Fibroblast of pulmonary artery (primary cell): Measurements from ENCODE around the gene RBM42.
A peak's percentile ranks its signal among the peaks of the same experiment; 100 is the strongest.

Source experiments
- DNase-seq: peaks from one replicate; pipeline ENCODE4 v3.0.0-alpha.2; 2010; ENCODE audit warnings: low read depth
- H3K4me3 ChIP-seq: replicated peaks from 2 replicates; pipeline ENCODE4 v1.5.1; 2011; ENCODE audit warnings: low read depth, mild to moderate bottlenecking, control low read depth, low read length, moderate library complexity
- CTCF ChIP-seq: IDR thresholded peaks from 2 replicates; pipeline ENCODE4 v1.5.1; 2011; ENCODE audit warnings: mild to moderate bottlenecking, control low read depth, low read length, inconsistent platforms; ENCODE audit errors: missing control alignments

Gene RBM42

GRCh38 chr19:35636651-35637050 lies 7.8 kb downstream of the RBM42 start:
- TF ChIP-seq CTCF, result no peak
- no peak overlapping the region for H3K4me3 ChIP-seq
- no peak for DNase-seq

GRCh38 chr19:35637165-35637564 lies 8.3 kb downstream of the RBM42 start:
- DNase-seq, result no peak

GRCh38 chr19:35639321-35639639 lies 10.4 kb downstream of the RBM42 start:
- no peak for DNase-seq
- TF ChIP-seq CTCF, result no peak
- H3K4me3 ChIP-seq, result no peak overlapping the region

More at GRCh38 chr19:35637165-35637564, 8.3 kb downstream of the RBM42 start:
- TF ChIP-seq CTCF, result no peak
- H3K4me3 ChIP-seq, result no peak overlapping the region

- no peak overlapping the region for H3K4me3 ChIP-seq
- TF ChIP-seq CTCF, result no peak
- DNase-seq, result no peak
Observed at GRCh38 chr19:35639863-35640262, 11.0 kb downstream of the RBM42 start.

- no peak for TF ChIP-seq CTCF
- DNase-seq, result peak; percentile 63
- no peak within 1 kb of the TSS for H3K4me3 ChIP-seq
Observed at GRCh38 chr19:35641515-35642151, 12.8 kb downstream of the RBM42 start, which contains the start of gene ETV2. ETV2 (plus strand) TSS chr19:35641745; CDS start chr19:35642461, 716 bp downstream.

- no peak for TF ChIP-seq CTCF
- no peak overlapping the region for H3K4me3 ChIP-seq
- DNase-seq, result no peak
Observed at GRCh38 chr19:35642312-35642711, 13.5 kb downstream of the RBM42 start.

- no peak for DNase-seq
- no peak for TF ChIP-seq CTCF
- peak overlapping the region; percentile 60 for H3K4me3 ChIP-seq
Observed at GRCh38 chr19:35642798-35643254, 14.0 kb downstream of the RBM42 start.
